Measurements from ENCODE around the gene NAA25. TPM values are rescaled to one million over a fixed set of nuclear protein-coding genes. Genes with fewer than 3 reads are reported as not detected.

The NAA25 gene
- total and polyA plus RNA-seq, 2 donors (not counting 3 experiments of a cell fraction or from before 2014, with no cell fraction given): 5.3 to 25.5 TPM

GRCh38 chr12:112097641-112098040 is 10.9 kb downstream of the NAA25 start:
- ChIA-PET POLR2A (interaction anchor here (0.6 to 0.7 kb wide), 2 partner anchors 20 to 120 kb away, joined by 3 to 7 read pairs; no protein-coding TSS in a partner anchor), CTCF (interaction anchor here (0.6 to 2.2 kb wide), 4 partner anchors 11 to 1287 kb away, joined by 3 to 8 read pairs (median 5); no protein-coding TSS in a partner anchor)
- no peak for DNase-seq (ENCODE audit: low read depth, low spot score)
- intact Hi-C loops (cut with micrococcal nuclease) (no loop called here), dilution Hi-C loops (cut with MboI; ENCODE audit: extremely low pct_ligation_motif_present, low sequenced_read_pairs) (no loop called here)
- no peak for FAIRE-seq
- Histone ChIP-seq H3K4me2 (ENCODE audit: insufficient read depth, low read length) (no peak overlapping the region), H3K9me3 (replicated peaks; ENCODE audit: control insufficient read depth, insufficient read depth, low read length) (no peaks in the 10 kb centered on the region), H3K4me1 (ENCODE audit: control insufficient read depth, extremely low read depth, insufficient read depth, low read length) (peaks cover 10% of the 10 kb centered on the region), H3K36me3 (ENCODE audit: control insufficient read depth in 2 of 2, extremely low read depth in 1 of 2, insufficient read depth in 2 of 2, low read length in 2 of 2) (peaks cover 4 to 8% of the 10 kb centered on the region in 2 experiments), H3K9ac (replicated peaks; ENCODE audit: extremely low read depth, insufficient read depth, low read length) (no peak overlapping the region), H3K79me2 (ENCODE audit: control insufficient read depth, insufficient read depth, low read length) (peaks cover 83% of the 10 kb centered on the region), H3K27me3 (ENCODE audit: control insufficient read depth in 2 of 2, insufficient read depth in 2 of 2, low read length in 2 of 2) (no peaks in the 10 kb centered on the region), H3K4me3 (replicated peaks in 1 of 3; ENCODE audit: insufficient read depth in 1 of 3, low read depth in 1 of 3, low read length in 3 of 3) (no peak overlapping the region), H3K27ac (ENCODE audit: insufficient read depth, low read depth, low read length) (no peak overlapping the region), H3K9me1 (replicated peaks; ENCODE audit: control insufficient read depth, extremely low read depth, insufficient read depth, low read length) (no peaks in the 10 kb centered on the region), H2AFZ (ENCODE audit: low read depth, low read length) (no peak overlapping the region), H4K20me1 (replicated peaks; ENCODE audit: control insufficient read depth, extremely low read depth, insufficient read depth, low read length) (no peaks in the 10 kb centered on the region)
- TF ChIP-seq MAX (IDR thresholded peaks at IDR 0.05; ENCODE audit: insufficient read depth, insufficient read length) (no peak), POLR2AphosphoS5 (IDR thresholded peaks at IDR 0.05; ENCODE audit: insufficient read depth, low read depth, low read length) (no peak), POLR2A (IDR thresholded peaks at IDR 0.05; ENCODE audit: low read depth, low read length) (no peak), MYC (IDR thresholded peaks at IDR 0.05; ENCODE audit: low read depth, low read length) (no peak), JUN (IDR thresholded peaks at IDR 0.05; ENCODE audit: borderline replicate concordance, insufficient read depth, insufficient read length, low read depth) (no peak), FOS (IDR thresholded peaks at IDR 0.05; ENCODE audit: borderline replicate concordance, insufficient read depth, low read length) (no peak), GATA2 (IDR thresholded peaks at IDR 0.05; ENCODE audit: insufficient read depth, insufficient read length, low read depth, low read length) (no peak), EZH2 (IDR thresholded peaks at IDR 0.05; ENCODE audit: borderline replicate concordance, low read depth, low read length, severe bottlenecking) (no peak)
- TF ChIP-seq, protein P1, sequence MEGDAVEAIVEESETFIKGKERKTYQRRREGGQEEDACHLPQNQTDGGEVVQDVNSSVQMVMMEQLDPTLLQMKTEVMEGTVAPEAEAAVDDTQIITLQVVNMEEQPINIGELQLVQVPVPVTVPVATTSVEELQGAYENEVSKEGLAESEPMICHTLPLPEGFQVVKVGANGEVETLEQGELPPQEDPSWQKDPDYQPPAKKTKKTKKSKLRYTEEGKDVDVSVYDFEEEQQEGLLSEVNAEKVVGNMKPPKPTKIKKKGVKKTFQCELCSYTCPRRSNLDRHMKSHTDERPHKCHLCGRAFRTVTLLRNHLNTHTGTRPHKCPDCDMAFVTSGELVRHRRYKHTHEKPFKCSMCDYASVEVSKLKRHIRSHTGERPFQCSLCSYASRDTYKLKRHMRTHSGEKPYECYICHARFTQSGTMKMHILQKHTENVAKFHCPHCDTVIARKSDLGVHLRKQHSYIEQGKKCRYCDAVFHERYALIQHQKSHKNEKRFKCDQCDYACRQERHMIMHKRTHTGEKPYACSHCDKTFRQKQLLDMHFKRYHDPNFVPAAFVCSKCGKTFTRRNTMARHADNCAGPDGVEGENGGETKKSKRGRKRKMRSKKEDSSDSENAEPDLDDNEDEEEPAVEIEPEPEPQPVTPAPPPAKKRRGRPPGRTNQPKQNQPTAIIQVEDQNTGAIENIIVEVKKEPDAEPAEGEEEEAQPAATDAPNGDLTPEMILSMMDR (IDR thresholded peaks at IDR 0.05; ENCODE audit: extremely low read depth in 1 of 2, insufficient read depth in 1 of 2, low read depth in 1 of 2, low read length in 2 of 2): no peak
- BruUV-seq (replicated peaks): no TSS peak

All from endothelial cell of umbilical vein (primary cell).